K562 (cell line): ENCODE data around the gene SLC26A6. TPM values are rescaled to one million over a fixed set of nuclear protein-coding genes. Genes with fewer than 3 reads are reported as not detected.
A peak's percentile ranks its signal among the peaks of the same experiment; 100 is the strongest.

ENCODE experiments used
- KLF1 ChIP-seq: fragments of 450-650 bp; IDR thresholded peaks from 2 replicates; pipeline ENCODE4 v1.6.1; 2016; ENCODE audit warnings: missing genetic modification characterization, missing compliant biosample characterization
- RNF2 ChIP-seq: sonication (generic); IDR thresholded peaks from 2 replicates; pipeline ENCODE4 v1.6.1; 2016
- RREB1 ChIP-seq: fragments of 250-450 bp; sonication (Bioruptor Pico); IDR thresholded peaks from 2 replicates; pipeline ENCODE4 v1.4.0; 2020
- SMC3 ChIP-seq: conservative IDR thresholded peaks from 2 replicates; pipeline ENCODE4 v1.6.1; 2011; ENCODE audit warnings: low read depth, low read length, improper control_type of control experiment; ENCODE audit not compliant: insufficient read depth
- UBTF ChIP-seq, 2 experiments: IDR thresholded peaks; 2 replicates each; pipeline ENCODE4 v1.6.1; 2012; ENCODE audit warnings: improper control_type of control experiment in 2 of 2, low read depth in 2 of 2, low read length in 2 of 2, borderline replicate concordance in 1 of 2
- ZNF511 ChIP-seq: sonication (generic); formaldehyde crosslinking; IDR thresholded peaks from 2 replicates; pipeline ENCODE4 v1.8.0; 2022; ENCODE audit warnings: mild to moderate bottlenecking, missing genetic modification reagents
- polyA plus RNA-seq, 8 experiments: library from polyadenylated mRNA; depleted of rRNA in 4 of 8; stranded (reverse) in 5 of 8; unstranded in 3 of 8; fragments of >200 nt; fragmentation: Nextera tagmentation in 2 of 8; fragmentation: Illumina TruSeq in 1 of 8; extraction: Ambion mirVana in 2 of 8; extraction: Trizol in 1 of 8; gene quantifications; 2 replicates each; pipeline versions ENCODE4 v1.2.1 to v1.2.3, GENCODE V29; 2011 to 2014; ENCODE audit warnings: inconsistent platforms in 1 of 8, missing spikeins in 1 of 8
- total RNA-seq, 7 experiments: library from RNA; depleted of rRNA in 6 of 7; stranded (reverse); fragments of >200 nt in 6 of 7; fragmentation: Illumina TruSeq in 2 of 7; extraction: Trizol in 2 of 7; gene quantifications; 2 replicates each; pipeline versions ENCODE4 v1.2.1 to v1.2.3, GENCODE V29; 2011 to 2021; ENCODE audit warnings: low replicate concordance in 1 of 7

Gene SLC26A6
- total and polyA plus RNA-seq, 9 of the 15 experiments (the other 6 are each of a cell fraction or from before 2014, with no cell fraction given), result 2.1 to 27.2 (median 14.8) TPM

GRCh38 chr3:48661501-48662144, 26.4 kb upstream of the SLC26A6 start (continued):
- TF ChIP-seq ZNF511 (peak; percentile 100), KLF1 (tag) (no peak), RNF2 (no peak), UBTF (IDR thresholded peaks at IDR 0.05; ENCODE audit: borderline replicate concordance in 1 of 2, low read depth in 2 of 2, low read length in 2 of 2) (no peak), SMC3 (no peak), RREB1 (no peak)
